HS-5 (cell line): ENCODE data around the gene NBR1.
A peak's percentile ranks its signal among the peaks of the same experiment; 100 is the strongest.
"Not testable (repeated sequence)": the region's sequence is repeated elsewhere in the genome, so short reads cannot be mapped to it uniquely, and the experiment has no call there.

Experiments used
- DNase-seq: peaks from one replicate; pipeline ENCODE4 v3.0.0-alpha.2; 2012; ENCODE audit warnings: low read depth

NBR1 gene

DNA sequence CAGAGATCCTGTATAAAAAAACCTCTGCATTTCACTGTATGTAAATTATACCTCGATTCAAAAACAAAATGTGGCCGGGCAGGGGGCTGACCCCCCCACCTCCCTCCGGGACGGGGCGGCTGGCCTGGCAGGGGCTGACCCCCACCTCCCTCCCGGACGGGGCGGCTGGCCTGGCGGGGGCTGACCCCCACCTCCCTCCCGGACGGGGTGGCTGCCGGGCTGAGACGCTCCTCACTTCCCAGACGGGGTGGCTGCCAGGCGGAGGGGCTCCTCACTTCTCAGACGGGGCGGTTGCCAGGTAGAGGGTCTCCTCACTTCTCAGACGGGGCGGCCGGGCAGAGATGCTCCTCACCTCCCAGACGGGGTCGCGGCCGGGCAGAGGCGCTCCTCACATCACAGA lies 11.8 kb upstream of the NBR1 start:
- DNase-seq, result not testable (repeated sequence)

DNA sequence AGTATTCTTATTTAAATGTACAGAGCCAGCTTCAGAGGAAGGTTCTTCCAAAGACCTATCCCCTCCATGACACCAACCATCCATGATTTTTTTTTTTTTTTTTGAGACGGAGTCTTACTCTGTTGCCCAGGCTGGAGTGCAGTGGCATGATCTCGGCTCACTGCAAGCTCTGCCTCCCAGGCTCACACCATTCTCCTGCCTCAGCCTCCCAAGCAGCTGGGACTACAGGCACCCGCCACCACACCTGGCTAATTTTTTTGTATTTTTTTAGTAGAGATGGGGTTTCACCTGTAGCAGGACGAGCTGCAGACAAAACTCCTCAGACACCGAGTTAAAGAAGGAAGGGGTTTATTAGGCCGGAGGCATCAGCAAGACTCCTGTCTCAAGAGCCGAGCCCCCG lies 11.1 kb upstream of the NBR1 start:
- not testable (repeated sequence) for DNase-seq

DNA sequence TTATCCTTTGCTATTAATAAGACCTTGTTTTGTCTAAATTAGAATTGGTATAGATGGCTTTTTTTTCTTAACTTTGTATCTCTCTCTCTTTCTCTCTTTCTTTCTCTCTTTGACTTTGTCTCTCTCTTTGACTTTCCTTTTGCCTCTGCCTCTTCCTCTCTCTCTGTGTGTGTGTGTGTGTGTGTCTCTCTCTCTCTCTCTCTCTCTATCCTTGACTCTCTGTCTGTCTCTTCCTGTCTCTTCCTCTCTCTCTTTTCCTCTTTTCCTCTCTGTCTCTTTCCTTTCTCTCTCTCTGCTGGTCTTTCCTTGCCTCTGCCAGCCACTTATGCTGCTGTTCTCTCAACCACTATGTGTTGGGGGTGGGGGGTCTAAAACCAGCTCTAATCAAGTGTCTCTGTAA lies 5.0 kb upstream of the NBR1 start:
- not testable (repeated sequence) for DNase-seq

DNA sequence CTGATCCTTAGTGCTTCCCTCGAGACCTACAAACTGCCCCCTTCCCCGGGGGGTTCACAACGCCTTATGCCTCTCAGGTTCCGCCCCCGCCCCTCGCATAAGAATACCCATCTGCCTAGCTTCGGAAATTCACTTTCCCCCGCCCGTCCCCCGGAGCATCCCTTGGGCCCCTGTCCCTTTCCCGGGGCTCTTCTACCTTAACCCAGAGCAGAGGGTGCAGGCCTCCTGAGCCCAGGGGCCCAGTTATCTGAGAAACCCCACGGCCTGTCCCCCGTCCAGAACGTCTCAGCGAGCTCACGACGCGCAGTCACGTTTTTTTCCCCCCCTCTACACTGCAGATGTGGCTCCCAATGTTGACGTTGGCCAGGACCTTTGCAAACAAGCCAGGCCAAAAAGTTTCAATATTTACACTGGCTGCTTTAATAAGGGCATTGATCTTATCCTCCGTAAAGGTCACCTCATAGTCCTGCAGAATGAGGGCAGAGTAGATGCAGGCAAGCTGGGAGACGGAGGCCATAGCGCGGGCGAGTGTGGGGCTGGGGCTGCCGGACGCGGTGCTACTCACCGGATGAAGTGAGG lies 1.4 kb upstream of the NBR1 start:
- DNase-seq, result peak; percentile 8

DNA sequence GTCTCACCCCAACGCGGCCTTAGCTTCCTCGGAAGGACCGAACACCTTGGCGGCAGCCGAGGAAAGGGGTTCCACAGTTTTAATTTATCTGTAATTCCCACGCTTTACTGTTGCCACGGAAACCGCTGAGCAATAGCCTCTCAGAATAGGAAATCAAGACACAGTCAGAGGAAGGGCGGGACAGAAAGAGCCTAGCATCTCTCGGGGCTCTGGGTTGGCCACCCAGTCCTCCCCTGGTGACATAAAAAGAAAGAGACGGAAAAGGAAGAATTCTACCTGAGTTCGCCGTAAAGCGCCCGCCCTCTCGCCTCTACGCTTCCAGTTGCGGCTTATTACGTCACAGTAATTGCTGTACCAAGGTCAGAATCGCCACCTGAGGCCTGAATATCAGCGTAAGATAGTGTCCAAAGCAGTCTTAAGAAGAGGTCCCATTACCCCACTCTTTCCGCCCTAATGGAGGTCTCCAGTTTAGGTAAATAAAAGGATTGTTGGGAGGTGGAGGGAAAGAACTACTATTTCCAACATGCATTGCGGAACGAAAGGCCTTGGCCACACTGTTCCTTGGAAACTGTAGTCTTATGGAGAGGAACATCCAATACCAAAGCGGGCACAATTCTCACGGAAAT lies 761 bp upstream of the NBR1 start:
- DNase-seq, result peak; percentile 82

DNA sequence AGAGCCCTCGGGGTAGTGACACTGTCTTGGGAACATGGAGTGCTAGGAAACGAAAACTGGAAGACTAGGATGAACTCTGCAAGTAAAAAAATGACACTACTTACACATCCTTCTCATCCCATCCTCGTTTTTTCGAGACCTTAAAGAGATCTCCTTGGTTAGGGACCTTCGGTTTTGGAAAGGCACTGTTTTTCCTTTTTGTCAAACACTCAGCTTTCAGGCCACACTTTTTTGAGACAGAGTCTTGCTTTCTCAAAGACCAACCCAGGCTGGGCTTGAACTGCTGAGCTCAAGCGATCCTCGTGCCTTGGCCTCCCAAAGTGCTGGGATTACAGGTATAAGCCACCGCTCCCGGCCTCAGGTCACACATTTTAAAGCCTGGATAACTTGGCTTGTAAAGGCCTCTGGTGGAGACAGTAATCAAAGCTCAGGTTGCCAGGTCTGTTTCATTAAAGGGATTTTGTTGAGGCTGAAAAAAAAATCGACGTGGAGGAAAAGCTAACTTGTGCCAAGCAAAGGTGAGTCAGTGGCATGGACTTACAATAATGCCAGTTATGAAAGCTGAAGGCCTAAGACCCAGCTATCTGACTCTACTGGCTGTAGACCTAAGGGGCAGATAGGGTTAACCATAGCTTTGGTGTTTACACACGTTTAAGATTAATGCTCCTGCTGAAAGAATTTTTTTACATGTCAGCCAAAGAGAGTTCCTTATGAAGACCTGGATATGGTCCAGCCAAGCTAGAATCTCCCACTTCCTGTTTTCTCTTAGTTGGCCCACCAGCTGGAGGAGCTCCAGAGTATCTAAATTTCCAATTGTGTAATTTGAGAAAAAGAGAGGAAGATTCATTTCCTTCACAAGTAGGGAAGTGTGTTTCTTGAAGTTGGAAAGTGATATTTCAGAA lies 823 bp downstream of the NBR1 start:
- DNase-seq, result peak; percentile 96

DNA sequence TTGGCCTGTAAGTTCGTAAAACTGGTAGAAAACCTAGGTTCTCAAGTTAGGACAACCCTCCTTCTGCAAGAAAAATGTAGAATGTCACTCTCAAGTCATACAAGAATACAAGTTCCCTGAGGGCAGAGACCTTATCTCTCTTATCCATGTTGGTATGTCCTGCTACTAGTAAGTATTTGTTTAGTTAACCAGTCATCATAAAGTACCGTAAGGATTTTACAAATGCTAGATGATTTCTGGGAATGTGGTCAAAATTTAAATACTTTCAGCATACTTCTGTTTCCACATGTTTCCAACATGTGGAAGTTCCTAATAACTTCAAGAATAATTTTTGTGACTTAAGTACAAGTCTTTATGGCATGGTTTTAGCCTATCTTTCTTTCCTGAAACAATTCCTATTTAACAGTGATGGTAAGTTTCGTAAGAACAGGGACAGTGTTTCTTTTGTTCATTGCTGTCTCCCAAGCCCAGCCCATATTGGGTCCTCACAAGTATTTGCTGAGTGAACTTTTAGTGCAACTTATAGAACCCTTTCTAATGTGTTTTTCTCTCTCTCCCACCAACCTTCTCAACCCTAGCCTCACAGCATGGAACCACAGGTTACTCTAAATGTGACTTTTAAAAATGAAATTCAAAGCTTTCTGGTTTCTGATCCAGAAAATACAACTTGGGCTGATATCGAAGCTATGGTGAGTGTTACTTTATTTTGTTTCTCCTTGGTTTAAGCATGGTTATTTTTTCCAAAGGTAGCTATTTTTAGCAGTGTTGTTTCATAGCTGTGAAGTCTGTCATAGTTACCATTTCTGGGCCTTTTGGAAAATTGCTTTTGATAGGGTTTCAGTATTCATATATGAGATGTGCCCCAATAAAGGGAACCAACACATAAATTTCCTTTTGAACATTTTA lies 4.5 kb downstream of the NBR1 start:
- peak; percentile 15 for DNase-seq

DNA sequence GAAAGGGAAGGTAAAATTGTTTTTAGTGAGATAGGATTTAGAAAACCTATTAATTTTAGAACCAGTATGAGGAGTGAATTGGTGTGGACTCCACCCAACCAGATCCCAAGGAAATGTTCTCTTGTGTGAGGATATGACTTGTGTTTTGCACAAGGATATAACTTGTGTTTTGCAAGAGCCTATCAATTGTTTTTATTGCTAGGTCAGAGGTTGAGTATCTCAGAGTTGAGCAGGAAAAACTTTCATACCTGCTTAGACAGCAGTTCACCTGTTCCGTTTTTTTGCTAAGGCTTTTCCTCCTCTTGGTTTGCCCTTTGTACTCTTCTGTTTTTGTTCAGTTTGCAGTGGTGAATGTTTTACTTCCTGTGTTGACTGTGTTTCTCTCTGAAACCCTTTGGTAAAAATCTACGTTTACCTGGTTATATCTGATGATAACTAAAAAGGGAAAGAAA lies 5.1 kb downstream of the NBR1 start:
- DNase-seq, result no peak

DNA sequence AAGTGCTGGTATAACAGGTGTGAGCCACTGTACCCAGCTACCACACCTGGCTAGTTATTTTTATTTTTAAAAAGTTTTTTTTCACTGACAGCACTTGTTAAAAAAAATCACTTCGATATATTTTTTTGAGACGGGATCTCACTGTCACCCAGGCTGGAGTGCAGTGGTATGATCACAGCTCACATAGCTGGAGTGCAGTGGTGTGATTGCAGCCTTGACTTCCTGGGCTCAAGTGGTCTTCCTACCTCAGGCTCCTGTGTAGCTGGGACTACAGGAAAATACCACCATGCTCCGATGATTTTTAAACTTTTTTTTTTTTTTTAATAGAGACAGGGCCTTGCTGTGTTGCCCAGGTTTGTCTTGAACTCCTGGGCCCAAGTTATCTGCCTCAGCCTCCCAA lies 12.9 kb downstream of the NBR1 start:
- no peak for DNase-seq

DNA sequence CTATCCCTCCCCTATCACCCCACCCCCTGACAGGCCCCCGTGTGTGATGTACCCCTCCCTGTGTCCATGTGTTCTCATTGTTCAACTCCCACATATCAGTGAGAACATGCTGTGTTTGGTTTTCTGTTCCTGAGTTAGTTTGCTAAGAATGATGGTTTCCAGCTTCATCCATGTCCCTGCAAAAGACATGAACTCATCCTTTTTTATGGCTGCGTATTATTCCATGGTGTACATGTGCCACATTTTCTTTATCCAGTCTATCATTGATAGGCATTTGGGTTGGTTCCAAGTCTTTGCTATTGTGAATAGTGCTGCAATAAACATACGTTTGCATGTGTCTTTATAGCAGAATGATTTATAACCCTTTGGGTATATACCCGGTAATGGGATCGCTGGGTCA lies 15.6 kb downstream of the NBR1 start:
- DNase-seq, result not testable (repeated sequence)

DNA sequence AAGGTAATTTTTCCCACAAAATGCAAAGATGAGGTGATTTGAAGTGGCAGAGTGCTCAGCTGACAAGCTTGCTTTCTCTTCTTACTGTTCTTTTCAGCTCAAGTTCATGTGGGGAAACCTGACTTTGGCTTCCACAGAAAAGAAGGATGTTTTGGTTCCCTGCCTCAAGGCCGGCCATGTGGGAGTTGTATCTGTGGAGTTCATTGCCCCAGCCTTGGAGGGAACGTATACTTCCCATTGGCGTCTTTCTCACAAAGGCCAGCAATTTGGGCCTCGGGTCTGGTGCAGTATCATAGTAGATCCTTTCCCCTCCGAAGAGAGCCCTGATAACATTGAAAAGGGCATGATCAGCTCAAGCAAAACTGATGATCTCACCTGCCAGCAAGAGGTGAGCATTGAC lies 22.2 kb downstream of the NBR1 start:
- DNase-seq, result no peak

DNA sequence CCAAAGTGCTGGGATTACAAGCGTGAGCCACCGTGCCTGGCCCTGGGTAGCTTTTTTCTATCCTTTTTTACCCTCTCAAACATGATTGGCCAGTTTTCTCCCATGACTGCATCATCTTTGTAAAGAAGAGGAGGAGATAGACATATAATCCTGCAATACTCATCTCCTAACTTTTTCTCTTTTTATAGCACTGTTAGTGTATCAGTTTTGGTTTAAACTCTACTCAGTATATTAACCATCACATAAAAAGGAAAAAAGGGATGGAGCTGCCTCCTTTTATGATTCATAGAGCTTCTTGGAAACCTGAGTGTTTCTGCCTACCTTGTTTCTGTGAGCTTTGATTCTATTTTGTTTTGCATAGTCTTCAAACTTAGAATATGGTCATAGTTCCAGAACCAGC lies 28.6 kb downstream of the NBR1 start:
- DNase-seq, result no peak

DNA sequence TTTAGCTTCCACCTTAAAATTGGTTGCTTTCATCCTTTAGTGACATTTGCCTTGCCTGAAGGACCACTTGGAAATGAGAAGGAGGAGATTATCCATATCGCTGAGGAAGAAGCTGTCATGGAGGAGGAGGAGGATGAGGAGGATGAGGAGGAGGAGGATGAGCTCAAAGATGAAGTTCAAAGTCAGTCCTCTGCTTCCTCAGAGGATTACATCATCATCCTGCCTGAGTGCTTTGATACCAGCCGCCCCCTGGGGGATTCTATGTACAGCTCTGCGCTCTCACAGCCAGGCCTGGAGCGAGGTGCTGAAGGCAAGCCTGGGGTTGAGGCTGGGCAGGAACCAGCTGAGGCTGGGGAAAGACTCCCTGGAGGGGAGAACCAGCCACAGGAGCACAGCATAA lies 29.1 kb downstream of the NBR1 start:
- DNase-seq, result no peak

DNA sequence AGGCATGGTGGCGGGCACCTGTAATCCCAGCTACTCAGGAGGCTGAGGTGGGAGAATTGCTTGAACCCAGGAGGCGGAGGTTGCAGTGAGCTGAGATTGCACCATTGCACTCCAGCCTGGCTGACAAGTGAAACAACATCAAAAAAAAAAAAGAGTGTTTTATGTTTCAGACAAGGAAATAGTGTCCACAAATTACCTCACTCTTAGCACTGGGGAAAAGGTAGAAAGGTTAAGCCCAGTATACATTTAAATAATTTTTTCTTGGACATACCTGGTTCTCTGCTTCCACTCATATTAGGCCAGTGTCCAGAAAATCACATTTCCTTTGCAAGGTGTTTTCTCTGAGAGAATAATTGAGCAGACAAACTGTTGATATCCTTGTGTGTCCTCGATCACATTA lies 32.0 kb downstream of the NBR1 start:
- DNase-seq, result not testable (repeated sequence)

DNA sequence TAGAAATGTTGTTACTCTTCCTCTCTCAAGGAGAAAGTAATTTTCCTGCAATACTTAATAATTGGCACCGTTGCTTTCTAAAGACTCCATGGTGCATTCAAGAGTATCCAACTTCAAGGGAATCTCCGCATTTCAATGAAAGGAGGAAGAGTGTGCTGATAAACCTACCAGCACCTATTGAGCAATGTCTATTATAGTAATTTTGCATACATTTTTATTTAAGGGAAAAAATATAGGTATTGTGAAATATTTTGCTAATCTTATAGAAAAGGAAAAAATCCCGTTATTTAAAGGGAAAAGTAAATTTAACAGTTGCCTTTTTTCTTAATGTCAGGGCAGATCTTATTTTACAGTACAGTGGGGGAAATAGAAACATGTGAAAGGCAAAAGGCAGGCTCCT lies 39.6 kb downstream of the NBR1 start:
- no peak for DNase-seq

DNA sequence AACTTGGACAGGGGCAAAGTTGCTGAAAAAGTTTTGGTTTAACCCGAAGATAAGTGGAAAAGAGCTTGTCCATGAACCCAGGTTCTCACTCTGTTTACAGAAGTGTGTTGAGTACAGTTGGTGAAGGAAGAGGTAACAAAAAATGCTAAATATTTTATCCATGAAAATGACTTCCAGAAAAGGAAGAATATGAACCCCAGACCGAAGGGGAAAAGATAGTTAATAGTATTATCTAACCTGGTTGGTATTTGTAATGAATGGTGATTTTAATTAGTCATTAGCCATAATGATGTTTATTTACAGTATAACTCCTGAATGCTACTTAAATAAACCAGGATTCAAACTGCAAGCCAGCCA lies 40.1 kb downstream of the NBR1 start:
- no peak for DNase-seq

DNA sequence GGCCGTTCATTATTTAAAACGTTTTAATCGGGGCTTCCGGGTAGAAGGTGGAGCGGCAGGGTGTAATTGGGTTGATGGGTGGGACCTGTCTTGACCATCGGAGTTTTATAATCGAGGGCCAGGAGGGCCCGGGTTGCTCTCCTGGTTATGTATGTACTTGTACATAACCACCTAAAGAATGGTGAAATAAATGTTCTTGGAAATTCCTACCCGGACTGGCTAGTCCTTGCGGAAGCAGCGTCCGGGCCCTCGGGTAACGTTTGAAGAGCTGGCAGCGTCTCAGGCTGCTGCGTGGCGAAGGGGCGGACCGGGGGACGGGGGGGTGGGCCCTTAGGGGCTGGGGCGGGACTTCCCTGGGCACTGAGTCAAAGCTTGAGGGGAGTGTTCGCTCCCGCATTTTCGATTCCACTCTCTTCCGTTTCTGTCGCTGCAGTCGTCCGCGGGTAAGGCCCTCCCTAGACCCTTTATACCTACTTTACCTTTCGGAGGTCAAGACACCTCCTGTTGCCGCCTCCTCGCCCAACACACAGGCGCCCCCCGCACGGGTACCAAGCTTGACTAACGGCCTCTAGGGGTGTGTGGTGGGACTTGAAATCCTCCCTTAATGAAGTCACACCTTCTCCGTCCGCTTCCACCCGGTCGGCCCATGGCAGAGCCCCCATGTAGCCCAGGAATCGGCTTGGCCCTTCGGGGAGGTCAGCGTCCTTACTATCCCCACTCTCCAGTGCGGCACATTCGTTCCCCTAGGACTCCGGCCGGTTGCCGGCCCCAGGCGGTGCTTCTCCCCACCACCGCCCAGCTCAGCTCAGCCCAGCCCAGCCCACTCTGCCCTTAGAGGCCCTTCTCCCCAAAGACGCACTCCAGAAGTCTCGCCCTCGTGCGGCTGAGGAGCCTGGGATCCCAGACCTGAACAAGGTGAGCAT lies 40.7 kb downstream of the NBR1 start, which contains the start of gene TMEM106A:
TSS of gene TMEM106A (plus strand) at position 396 of the 923 bp plus-strand sequence. CDS start 1,167 bp downstream, outside the sequence.
- DNase-seq, result peak; percentile 55

DNA sequence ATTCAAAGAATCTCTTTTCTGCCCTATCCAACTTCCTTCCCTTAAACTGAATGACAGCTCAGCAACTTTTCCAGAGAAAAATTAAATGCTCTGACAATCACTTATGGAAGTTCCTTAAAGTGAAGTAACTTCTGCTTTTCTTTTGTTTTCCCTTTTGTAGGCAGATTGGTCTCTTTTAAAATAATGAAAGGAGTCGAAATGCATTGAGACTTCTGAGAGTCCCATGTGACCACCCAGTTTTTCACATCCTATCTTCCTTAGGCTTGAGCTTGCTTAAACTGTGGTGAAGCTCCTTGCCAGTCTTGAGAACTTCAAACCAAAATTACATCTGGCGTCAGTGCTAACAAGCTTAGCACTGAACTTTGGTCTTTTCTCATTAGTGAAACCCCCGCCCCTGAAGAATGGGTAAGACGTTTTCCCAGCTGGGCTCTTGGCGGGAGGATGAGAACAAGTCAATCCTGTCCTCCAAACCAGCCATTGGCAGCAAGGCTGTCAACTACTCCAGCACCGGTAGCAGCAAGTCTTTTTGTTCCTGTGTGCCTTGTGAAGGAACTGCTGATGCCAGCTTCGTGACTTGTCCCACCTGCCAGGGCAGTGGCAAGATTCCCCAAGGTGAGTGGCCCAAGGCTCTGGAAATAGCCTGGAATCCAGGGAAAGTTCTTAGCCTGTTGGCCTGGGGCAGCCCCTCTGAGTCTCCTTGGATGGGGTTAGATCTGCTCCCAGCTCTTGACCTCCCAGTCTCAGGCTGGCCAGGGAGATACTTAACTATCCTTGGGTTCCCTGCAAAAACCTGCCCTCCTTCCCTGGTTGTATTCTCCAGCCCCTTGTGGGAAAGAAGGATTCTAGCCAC lies 41.9 kb downstream of the NBR1 start:
- DNase-seq, result no peak

DNA sequence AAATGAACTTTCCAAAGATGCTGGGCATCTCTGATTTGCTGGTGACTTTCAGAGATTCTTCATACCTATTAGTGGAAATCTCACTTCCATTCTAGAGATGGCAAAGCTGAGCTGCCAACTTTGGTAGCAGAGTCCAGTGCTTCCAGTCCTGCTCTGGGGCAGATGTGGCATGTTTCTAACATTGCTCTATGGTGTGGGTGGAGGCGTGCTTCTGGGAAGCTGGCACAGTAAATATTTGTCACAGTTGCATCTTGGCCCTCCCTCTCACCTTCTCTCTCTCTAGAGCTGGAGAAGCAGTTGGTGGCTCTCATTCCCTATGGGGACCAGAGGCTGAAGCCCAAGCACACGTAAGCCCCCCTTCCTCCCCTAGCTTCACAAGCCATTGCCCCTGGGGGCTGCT lies 42.5 kb downstream of the NBR1 start:
- no peak for DNase-seq

DNA sequence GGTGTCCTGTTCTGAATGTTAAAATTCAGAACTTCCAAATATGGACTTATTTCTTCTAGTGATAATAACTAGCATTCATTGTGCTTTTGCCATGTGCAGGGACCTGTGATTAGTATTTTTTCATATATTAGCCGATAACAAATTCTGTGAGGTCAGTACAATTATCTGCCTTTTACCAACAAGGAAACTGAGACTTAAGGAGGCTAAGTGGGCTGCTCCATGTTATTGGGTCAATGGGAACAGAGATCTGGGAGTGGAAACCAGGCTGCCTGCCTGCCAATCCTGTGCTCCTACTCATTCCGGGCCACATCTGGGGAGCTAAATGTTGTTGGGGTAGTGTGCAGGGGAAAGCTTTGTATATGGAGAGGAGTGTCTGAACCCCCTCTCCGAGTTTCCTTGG lies 44.3 kb downstream of the NBR1 start:
- no peak for DNase-seq
